GM12872 (cell line): Measurements from ENCODE around the gene FADS2.

ENCODE experiments used
- TF ChIP-seq, protein P1 (sequence below): IDR thresholded peaks from 3 replicates; pipeline ENCODE4 v1.5.1; 2011; ENCODE audit warnings: low read depth, mild to moderate bottlenecking, low read length, moderate library complexity; ENCODE audit not compliant: insufficient read depth

Gene FADS2

DNA sequence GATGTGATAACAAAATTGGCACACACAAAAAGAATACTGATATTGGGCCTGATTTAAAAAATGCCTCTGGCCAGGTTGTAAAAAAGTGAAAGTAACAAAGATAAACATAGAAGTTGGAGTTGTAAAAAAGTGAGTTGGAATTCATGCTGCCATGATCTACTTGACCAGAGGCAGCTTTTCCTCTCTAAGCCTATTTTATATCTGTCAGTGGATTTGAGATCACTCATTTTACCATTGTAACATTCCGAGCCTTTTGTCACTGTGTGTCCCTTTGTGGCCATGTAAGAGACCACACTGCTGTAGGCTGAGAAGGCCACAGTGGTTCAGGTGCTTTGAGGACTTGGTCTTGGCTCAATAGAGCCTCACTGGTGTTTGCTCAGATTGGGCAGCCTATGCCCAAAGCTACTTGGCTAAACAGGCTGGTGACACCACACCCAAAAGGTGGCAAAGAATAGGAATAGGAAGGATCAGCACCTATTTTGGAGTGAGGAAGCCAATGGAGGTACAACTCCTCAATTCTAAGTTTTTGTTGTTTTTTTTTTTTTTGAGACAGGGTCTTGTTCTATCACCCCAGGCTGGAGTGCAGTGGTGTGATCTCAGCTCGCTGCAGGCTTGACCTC is 28.3 kb upstream of the FADS2 start:
- TF ChIP-seq, protein P1, sequence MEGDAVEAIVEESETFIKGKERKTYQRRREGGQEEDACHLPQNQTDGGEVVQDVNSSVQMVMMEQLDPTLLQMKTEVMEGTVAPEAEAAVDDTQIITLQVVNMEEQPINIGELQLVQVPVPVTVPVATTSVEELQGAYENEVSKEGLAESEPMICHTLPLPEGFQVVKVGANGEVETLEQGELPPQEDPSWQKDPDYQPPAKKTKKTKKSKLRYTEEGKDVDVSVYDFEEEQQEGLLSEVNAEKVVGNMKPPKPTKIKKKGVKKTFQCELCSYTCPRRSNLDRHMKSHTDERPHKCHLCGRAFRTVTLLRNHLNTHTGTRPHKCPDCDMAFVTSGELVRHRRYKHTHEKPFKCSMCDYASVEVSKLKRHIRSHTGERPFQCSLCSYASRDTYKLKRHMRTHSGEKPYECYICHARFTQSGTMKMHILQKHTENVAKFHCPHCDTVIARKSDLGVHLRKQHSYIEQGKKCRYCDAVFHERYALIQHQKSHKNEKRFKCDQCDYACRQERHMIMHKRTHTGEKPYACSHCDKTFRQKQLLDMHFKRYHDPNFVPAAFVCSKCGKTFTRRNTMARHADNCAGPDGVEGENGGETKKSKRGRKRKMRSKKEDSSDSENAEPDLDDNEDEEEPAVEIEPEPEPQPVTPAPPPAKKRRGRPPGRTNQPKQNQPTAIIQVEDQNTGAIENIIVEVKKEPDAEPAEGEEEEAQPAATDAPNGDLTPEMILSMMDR, result no peak

DNA sequence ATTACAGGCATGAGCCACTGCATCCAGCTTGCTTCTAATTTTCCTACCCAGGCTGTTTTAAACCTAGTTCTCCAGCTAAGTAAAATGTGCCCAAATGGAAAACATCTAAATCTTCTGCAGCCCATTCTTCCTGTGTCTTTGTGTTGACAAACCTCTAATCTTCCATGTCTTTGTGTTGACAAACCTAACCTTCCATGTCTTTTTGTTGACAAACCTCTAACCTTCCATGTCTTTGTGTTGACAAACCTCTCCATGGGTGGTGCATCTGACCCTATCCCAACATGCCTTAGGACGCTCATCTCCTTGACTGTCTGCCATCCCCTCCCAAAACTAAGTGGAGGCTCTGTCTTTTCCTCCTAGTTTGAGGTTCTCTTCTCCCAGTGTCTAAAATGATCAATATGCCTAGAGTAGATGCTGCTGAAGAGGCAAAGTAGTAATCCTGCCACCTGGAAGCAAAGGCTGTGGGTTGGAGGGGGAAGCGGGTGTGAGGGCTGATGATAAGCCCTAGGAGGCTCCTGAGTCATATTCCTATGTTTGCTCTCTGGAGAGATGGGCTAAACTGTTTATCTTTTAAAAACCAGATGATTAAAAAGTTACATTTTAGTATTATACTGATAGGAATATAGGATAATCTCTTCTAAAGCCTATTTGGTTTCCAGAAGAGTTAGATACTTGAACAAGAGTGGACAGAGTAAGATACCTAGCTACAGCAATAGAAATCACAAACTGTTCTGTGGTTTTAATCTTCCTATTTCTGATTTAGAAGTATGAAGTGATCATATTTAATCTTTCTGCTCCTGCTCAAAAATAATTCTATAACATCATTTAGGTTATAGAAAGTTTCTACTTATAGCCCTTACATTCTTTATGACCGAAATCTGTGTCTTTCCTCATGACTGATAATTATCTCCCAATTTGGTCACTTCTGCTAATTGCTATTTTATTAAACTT is 27.5 kb upstream of the FADS2 start:
- TF ChIP-seq, protein P1, result no peak

DNA sequence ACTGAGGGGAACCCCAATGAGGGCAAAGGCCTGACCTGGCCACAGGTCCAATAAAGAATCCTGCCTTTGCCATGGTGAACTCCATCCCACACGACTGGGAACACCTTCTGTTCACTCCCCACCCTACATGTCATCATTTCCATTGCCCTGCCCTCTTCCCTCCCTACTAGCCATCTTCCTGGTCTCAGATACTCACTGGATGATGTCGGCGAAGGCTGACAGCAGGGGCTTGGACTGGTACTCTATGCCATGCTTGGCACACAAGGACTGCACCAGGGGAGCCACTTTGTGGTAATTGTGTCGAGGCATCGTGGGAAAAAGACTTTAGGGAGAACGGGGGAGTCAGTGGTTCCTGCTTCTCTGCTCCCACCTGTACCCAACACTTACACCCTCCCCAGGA is 25.5 kb upstream of the FADS2 start:
- TF ChIP-seq, protein P1, result no peak

DNA sequence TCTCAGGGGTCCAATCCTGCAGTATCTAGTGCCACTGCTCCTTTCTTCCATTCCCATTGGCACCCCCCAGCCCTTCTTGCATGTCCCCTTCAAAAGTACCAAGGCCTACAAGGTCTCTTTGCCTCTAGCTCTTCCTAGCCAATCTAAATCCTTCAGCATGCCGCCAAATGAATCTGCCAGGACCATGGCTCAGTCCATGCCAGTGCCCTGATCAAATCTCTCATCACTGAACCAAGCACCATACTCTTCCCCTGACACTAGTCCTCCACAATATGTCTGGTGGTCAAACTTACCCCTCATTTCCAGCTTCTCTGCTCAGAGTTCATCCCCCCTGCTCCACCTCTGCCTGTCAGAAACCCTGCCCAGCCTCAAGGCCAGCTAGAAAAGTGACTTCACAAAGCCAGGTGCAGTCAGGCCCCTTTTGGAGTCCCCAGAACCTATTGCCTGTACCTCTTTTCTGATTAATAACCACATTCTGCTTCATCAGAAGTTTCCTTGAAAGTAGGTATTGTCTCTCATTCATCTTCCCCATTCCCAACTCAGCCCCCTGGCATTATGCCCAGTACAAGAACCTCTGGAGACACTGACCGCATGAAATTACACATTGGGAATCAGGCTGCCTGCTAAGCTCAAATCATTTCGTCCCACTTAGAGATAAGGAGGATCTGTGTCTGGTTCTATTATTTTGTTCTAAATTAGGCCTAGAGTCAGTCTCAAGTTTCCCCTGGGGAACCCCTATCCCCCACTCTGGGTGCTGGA is 24.0 kb upstream of the FADS2 start:
- TF ChIP-seq, protein P1, result no peak

GRCh38 chr11:61805146-61805545 is 23.0 kb upstream of the FADS2 start:
- TF ChIP-seq, protein P1, result no peak

- TF ChIP-seq, protein P1, result no peak
These were observed 21.3 kb upstream of the FADS2 start for GRCh38 chr11:61806785-61807184.

DNA sequence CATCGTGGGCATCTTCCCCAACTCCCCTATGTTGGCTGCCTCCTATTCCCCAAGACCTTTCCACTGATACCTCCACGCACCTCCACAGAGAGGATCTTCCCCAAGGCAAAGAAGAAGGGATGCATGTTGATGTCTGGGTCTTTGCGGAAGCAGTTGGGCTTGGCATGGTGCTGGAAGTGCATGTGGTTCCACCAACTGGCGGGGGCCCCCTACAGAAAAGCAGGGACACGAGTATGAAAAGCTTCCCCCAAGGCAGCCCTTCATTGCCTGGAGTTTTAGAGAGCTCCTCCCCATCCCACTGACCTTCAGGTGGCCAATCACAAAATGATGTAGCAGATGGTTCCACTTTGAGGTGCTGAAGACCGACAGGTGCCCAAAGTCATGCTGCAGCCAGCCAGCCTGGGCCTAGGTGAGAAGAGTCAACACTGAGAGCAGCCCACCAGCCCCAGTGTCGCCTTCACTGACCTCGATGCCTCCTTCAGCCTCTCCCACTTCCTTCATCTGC is 17.4 kb upstream of the FADS2 start:
- TF ChIP-seq, protein P1, result no peak
